ENCODE results near the gene AADACL2.

AADACL2 gene

GRCh38 chr3:151776259-151776740 is 42.6 kb downstream of the AADACL2 start:
- TF ChIP-seq REST (IDR thresholded peaks at IDR 0.05; ENCODE audit: insufficient replicate concordance, low read depth) (no peak), CTCF (IDR thresholded peaks at IDR 0.05; ENCODE audit: insufficient read depth, low read length) (no peak), SPI1 (IDR thresholded peaks at IDR 0.05; ENCODE audit: borderline replicate concordance, low read depth) (no peak), POLR2AphosphoS5 (IDR thresholded peaks at IDR 0.05; ENCODE audit: low read depth) (no peak), GABPA (IDR thresholded peaks at IDR 0.05; ENCODE audit: low read depth) (no peak)
- Histone ChIP-seq H3K4me3 (replicated peaks; ENCODE audit: insufficient read depth, low read length) (no peak overlapping the region), H3K27ac (replicated peaks) (no peak overlapping the region), H3K27me3 (ENCODE audit: insufficient read depth, poor library complexity, severe bottlenecking) (no peaks in the 10 kb centered on the region)
- DNase-seq (ENCODE audit: low read depth in 1 of 2, low spot score in 1 of 2) = no peak

DNA sequence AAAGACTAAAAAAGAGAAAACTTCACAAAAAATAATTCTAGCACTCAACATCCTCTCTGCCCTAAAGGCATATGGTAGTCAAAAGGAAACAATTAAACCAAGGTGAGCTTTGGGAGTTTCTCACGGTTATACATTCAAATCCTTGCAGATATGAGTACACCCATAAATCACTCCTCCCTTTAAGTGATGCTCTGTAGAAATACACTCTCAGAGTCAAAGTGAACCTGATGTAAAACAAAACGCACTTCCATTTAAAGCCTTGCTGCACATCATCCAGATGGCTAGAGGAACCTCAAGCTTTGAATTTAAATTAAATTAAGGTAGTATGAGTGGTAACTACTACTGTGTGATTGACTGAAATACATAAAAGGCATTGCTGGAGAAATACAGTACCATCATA is 44.2 kb downstream of the AADACL2 start:
- TF ChIP-seq SPI1 (IDR thresholded peaks at IDR 0.05; ENCODE audit: borderline replicate concordance, low read depth) = no peak
- TF ChIP-seq REST (IDR thresholded peaks at IDR 0.05; ENCODE audit: insufficient replicate concordance, low read depth) = no peak
- no peak for TF ChIP-seq CTCF (IDR thresholded peaks at IDR 0.05; ENCODE audit: insufficient read depth, low read length)
- no peak for TF ChIP-seq POLR2AphosphoS5 (IDR thresholded peaks at IDR 0.05; ENCODE audit: low read depth)
- TF ChIP-seq GABPA (IDR thresholded peaks at IDR 0.05; ENCODE audit: low read depth) = no peak
- Histone ChIP-seq H3K4me3 (replicated peaks; ENCODE audit: insufficient read depth, low read length) (no peak overlapping the region), H3K27me3 (ENCODE audit: insufficient read depth, poor library complexity, severe bottlenecking) (no peaks in the 10 kb centered on the region), H3K27ac (replicated peaks) (no peak overlapping the region)
- DNase-seq (ENCODE audit: low read depth in 1 of 2, low spot score in 1 of 2) = no peak

- Histone ChIP-seq H3K4me3 (replicated peaks; ENCODE audit: insufficient read depth, low read length) (no peak overlapping the region), H3K27me3 (ENCODE audit: insufficient read depth, poor library complexity, severe bottlenecking) (no peaks in the 10 kb centered on the region), H3K27ac (replicated peaks) (no peak overlapping the region)
- TF ChIP-seq REST (IDR thresholded peaks at IDR 0.05; ENCODE audit: insufficient replicate concordance, low read depth) (no peak), SPI1 (IDR thresholded peaks at IDR 0.05; ENCODE audit: borderline replicate concordance, low read depth) (no peak), GABPA (IDR thresholded peaks at IDR 0.05; ENCODE audit: low read depth) (no peak), POLR2AphosphoS5 (IDR thresholded peaks at IDR 0.05; ENCODE audit: low read depth) (no peak), CTCF (IDR thresholded peaks at IDR 0.05; ENCODE audit: insufficient read depth, low read length) (no peak)
- DNase-seq (ENCODE audit: low read depth in 1 of 2, low spot score in 1 of 2) = no peak
These were observed 53.9 kb downstream of the AADACL2 start for GRCh38 chr3:151787626-151788025.
